ENCODE measurements around the gene TWIST2. TPM values are rescaled to one million over a fixed set of nuclear protein-coding genes. Genes with fewer than 3 reads are reported as not detected.

TWIST2 gene
- total and polyA plus RNA-seq, 9 of the 15 experiments (the other 6 are each of a cell fraction or from before 2014, with no cell fraction given), result not detected

DNA sequence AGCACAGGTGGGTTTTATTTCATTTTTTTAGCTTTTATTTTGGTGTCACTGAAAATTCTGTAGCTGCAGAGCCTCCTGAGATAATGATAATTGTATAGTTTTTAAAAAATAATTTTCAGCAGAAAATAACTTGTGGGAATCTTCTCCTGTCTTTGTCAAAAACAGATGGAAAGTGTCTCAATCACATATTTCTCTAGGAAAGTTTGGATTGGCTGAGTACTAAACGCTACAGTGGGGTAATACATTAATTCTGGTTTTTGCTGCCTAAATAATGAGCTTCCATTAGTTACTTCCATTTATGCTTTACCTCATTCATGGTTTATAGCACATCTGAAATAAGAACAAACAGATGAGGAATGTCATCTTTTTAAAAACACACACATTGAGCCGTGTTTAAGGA lies 2.2 kb downstream of the TWIST2 start:
- POLR2A ChIA-PET, result interaction anchor here (0.6 kb wide), 1 partner anchor 238 kb away, joined by 3 read pairs; no protein-coding TSS in a partner anchor
- DNase-seq (ENCODE audit: extremely low read depth in 1 of 4, low spot score in 3 of 4) (no peak), FAIRE-seq (no peak), ATAC-seq (no peak)
- intact Hi-C loops (cut with micrococcal nuclease), result no loop called here
- Histone ChIP-seq H4K20me1 (replicated peaks; ENCODE audit: control insufficient read depth, insufficient read depth, low read length) (no peaks in the 10 kb centered on the region), H3K79me2 (ENCODE audit: control insufficient read depth, insufficient read depth, low read length) (no peaks in the 10 kb centered on the region), H3K9me3 (replicated peaks; ENCODE audit: control insufficient read depth, insufficient read depth, low read depth, low read length) (no peaks in the 10 kb centered on the region), H3K27ac (ENCODE audit: extremely low read depth, low read depth, low read length) (no peak overlapping the region), H3K4me3 (no peak overlapping the region), H3K9ac (ENCODE audit: insufficient read depth in 1 of 2, low read depth in 2 of 2, low read length in 2 of 2) (no peak overlapping the region), H3K4me2 (ENCODE audit: insufficient read depth, low read length) (no peak overlapping the region), H3K4me1 (replicated peaks in 1 of 2; ENCODE audit: control insufficient read depth in 2 of 2, insufficient read depth in 2 of 2, low read length in 2 of 2) (no peaks in the 10 kb centered on the region; a peak in 1 of 5 replicates), H3K27me3 (ENCODE audit: control insufficient read depth in 2 of 2, insufficient read depth in 2 of 2, low read length in 2 of 2) (peaks cover 4 to 39% of the 10 kb centered on the region in 2 experiments; a peak in 3 of 5 replicates), H2AFZ (ENCODE audit: low read depth, low read length) (no peak overlapping the region), H3K9me1 (ENCODE audit: control insufficient read depth, insufficient read depth, low read length) (no peaks in the 10 kb centered on the region), H3K36me3 (ENCODE audit: control insufficient read depth, insufficient read depth, low read length) (no peaks in the 10 kb centered on the region)
- in situ Hi-C loops (cut with MboI), result no loop called here
- BruUV-seq (replicated peaks), result no TSS peak
- 0% methylated on average over 2 of the region's 2 CpGs for WGBS (ENCODE audit: insufficient coverage, low coverage, missing lambda C conversion rate)
- no peak for TF ChIP-seq SMARCB1 (IDR thresholded peaks at IDR 0.05; ENCODE audit: insufficient read length, low read depth)
- TF ChIP-seq U2AF1 (optimal IDR thresholded peaks at IDR 0.05; ENCODE audit: low read depth, low read length), result no peak
- TF ChIP-seq HDAC8 (tag; IDR thresholded peaks at IDR 0.05), result no peak
- TF ChIP-seq, protein P1, sequence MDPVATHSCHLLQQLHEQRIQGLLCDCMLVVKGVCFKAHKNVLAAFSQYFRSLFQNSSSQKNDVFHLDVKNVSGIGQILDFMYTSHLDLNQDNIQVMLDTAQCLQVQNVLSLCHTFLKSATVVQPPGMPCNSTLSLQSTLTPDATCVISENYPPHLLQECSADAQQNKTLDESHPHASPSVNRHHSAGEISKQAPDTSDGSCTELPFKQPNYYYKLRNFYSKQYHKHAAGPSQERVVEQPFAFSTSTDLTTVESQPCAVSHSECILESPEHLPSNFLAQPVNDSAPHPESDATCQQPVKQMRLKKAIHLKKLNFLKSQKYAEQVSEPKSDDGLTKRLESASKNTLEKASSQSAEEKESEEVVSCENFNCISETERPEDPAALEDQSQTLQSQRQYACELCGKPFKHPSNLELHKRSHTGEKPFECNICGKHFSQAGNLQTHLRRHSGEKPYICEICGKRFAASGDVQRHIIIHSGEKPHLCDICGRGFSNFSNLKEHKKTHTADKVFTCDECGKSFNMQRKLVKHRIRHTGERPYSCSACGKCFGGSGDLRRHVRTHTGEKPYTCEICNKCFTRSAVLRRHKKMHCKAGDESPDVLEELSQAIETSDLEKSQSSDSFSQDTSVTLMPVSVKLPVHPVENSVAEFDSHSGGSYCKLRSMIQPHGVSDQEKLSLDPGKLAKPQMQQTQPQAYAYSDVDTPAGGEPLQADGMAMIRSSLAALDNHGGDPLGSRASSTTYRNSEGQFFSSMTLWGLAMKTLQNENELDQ (CRISPR knock-in tag; IDR thresholded peaks at IDR 0.05; ENCODE audit: borderline replicate concordance), result no peak
- no peak for TF ChIP-seq YY1 (IDR thresholded peaks at IDR 0.05; ENCODE audit: borderline replicate concordance in 1 of 3, control insufficient read depth in 1 of 3, extremely low read depth in 1 of 3, insufficient read depth in 3 of 3, insufficient read length in 1 of 3, insufficient replicate concordance in 2 of 3, low read depth in 1 of 3, low read length in 2 of 3)
- no peak for TF ChIP-seq NCOA2 (IDR thresholded peaks at IDR 0.05; ENCODE audit: partially characterized antibody in 2 of 2)
- no peak for TF ChIP-seq ZZZ3 (IDR thresholded peaks at IDR 0.05)
- no peak for TF ChIP-seq HDAC3 (IDR thresholded peaks at IDR 0.05; ENCODE audit: borderline replicate concordance, partially characterized antibody)
- no peak for TF ChIP-seq XRCC3 (IDR thresholded peaks at IDR 0.05)
- TF ChIP-seq, protein P2, sequence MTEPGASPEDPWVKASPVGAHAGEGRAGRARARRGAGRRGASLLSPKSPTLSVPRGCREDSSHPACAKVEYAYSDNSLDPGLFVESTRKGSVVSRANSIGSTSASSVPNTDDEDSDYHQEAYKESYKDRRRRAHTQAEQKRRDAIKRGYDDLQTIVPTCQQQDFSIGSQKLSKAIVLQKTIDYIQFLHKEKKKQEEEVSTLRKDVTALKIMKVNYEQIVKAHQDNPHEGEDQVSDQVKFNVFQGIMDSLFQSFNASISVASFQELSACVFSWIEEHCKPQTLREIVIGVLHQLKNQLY (CRISPR knock-in tag; conservative IDR thresholded peaks at IDR 0.05), result no peak
- no peak for TF ChIP-seq PHF20 (IDR thresholded peaks at IDR 0.05; ENCODE audit: partially characterized antibody)
- TF ChIP-seq ZNF217 (CRISPR knock-in tag; IDR thresholded peaks at IDR 0.05), result no peak
- TF ChIP-seq ZNF76 (CRISPR knock-in tag; IDR thresholded peaks at IDR 0.05; ENCODE audit: borderline replicate concordance), result no peak
- TF ChIP-seq ESRRB (CRISPR knock-in tag; IDR thresholded peaks at IDR 0.05; ENCODE audit: borderline replicate concordance), result no peak
- TF ChIP-seq MYBL2 (IDR thresholded peaks at IDR 0.05; ENCODE audit: low read depth), result no peak
- no peak for TF ChIP-seq MYBL2 (CRISPR knock-in tag; IDR thresholded peaks at IDR 0.05; ENCODE audit: borderline replicate concordance)
- TF ChIP-seq MEF2A (IDR thresholded peaks at IDR 0.05; ENCODE audit: control insufficient read depth, low read depth, low read length), result no peak
- CTCF ChIA-PET (ENCODE audit: low intra/inter-chr PET ratio), result no interaction called here

Data from K562 (cell line).